ENCODE measurements around the gene WIZ. TPM values are rescaled to one million over a fixed set of nuclear protein-coding genes. Genes with fewer than 3 reads are reported as not detected.

WIZ gene
- total and polyA plus RNA-seq, 10 of the 15 experiments (the other 5 are each of a cell fraction or from before 2014, with no cell fraction given), result 0.10 to 26.7 (median 2.7) TPM

DNA sequence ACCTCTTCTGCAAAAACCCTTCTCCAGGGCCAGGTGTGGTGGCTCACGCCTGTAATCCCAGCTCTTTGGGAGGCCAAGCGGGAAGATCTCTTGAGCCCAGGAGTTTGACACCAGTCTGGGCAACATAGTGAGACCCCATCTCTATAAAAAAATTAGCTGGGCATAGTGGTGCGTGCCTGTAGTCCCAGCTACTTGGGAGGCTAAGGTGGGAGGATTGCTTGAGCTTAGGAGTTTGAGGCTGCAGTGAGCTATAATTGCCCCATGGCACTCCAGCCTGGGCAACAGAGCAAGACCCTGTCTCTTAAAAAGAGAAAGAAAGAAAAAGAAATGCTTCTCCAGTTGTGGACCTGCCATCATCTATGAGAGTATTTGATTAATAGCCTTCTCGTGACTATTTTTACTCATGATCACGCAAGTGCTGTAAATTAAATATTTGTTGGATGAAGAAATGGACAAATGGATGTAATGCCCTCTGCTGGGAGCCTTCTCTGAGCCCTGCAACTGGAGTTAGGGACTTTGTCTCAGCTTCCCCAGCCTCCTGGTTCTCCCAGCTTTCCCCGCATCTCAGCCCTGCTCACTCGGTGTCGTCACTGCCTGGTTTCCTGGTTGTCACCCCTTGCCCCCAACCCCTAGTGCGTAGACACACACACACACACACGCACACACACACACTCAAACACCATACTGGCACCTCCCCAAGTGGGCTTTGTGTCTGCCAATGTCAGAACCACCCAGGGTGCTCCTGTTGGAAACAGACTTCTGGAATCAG is 12.2 kb downstream of the WIZ start:
- no peak overlapping the region for H3K4me2 ChIP-seq (ENCODE audit: control insufficient read depth, insufficient read depth)
- peaks cover 4% of the 10 kb centered on the region for H3K79me2 ChIP-seq (ENCODE audit: control insufficient read depth, insufficient read depth, low read length)
- ChIA-PET POLR2A (interaction anchor here (1.1 kb wide), 1 partner anchor 29 kb away, joined by 4 read pairs; no protein-coding TSS in a partner anchor), RAD21 (ENCODE audit: unreplicated experiment) (interaction anchor here (1.2 kb wide), 1 partner anchor 19 kb away, joined by 3 read pairs; the partner anchor contains the start of gene AKAP8L), CTCF (interaction anchor here (1.4 kb wide), 1 partner anchor 18 kb away, joined by 4 read pairs; no protein-coding TSS in a partner anchor), SMC1A (ENCODE audit: uncharacterized antibody, unreplicated experiment) (interaction anchor here (2.2 kb wide), 1 partner anchor 18 kb away, joined by 5 read pairs; the partner anchor contains the start of gene AKAP8L)
- no peak overlapping the region for H3K9ac ChIP-seq (ENCODE audit: control insufficient read depth, insufficient read depth, low read length)
- DNase-seq (ENCODE audit: low read depth, low spot score), result no peak
- in situ Hi-C loops (cut with MboI), result no loop called here
- no peaks in the 10 kb centered on the region for H3K36me3 ChIP-seq (ENCODE audit: control insufficient read depth in 2 of 2, insufficient read depth in 2 of 2, low read length in 1 of 2)
- no peak overlapping the region for H3K27ac ChIP-seq (ENCODE audit: control insufficient read depth, insufficient read depth)
- no peaks in the 10 kb centered on the region; the same call in 1 of the 2 replicates for H3K4me1 ChIP-seq (ENCODE audit: control insufficient read depth, insufficient read depth, low read length)
- no peak overlapping the region for H2AFZ ChIP-seq (ENCODE audit: control insufficient read depth, low read depth, low read length)
- 76% methylated on average over 10 of the region's 10 CpGs for WGBS (ENCODE audit: insufficient coverage, insufficient replicate concordance, low lambda C conversion rate, missing lambda C conversion rate)
- no peaks in the 10 kb centered on the region; the same call in 1 of the 2 replicates for H4K20me1 ChIP-seq (ENCODE audit: control insufficient read depth, insufficient read depth)
- H3K9me3 ChIP-seq (replicated peaks; ENCODE audit: control insufficient read depth, insufficient read depth, low read length), result no peaks in the 10 kb centered on the region
- no TSS peak for BruUV-seq (replicated peaks)
- intact Hi-C loops (cut with micrococcal nuclease; ENCODE audit: unreplicated experiment), result no loop called here
- FAIRE-seq, result no peak
- TF ChIP-seq JUND (IDR thresholded peaks at IDR 0.05; ENCODE audit: low read depth, low read length) (no peak), ETV6 (conservative IDR thresholded peaks at IDR 0.05 in 1 of 2, IDR thresholded peaks at IDR 0.05 in 1 of 2; ENCODE audit: borderline replicate concordance in 1 of 2, low read depth in 1 of 2) (no peak), PAX5 (IDR thresholded peaks at IDR 0.05; ENCODE audit: borderline replicate concordance, low read depth, low read length) (no peak), SP1 (IDR thresholded peaks at IDR 0.05; ENCODE audit: low read depth, low read length) (no peak), POLR2AphosphoS2 (IDR thresholded peaks at IDR 0.05; ENCODE audit: low read depth, low read length) (no peak), KDM1A (IDR thresholded peaks at IDR 0.05; ENCODE audit: borderline replicate concordance) (no peak), TCF12 (IDR thresholded peaks at IDR 0.05; ENCODE audit: low read depth, low read length) (no peak), NRF1 (conservative IDR thresholded peaks at IDR 0.05; ENCODE audit: low read depth, low read length) (no peak), BCL11A (IDR thresholded peaks at IDR 0.05; ENCODE audit: low read depth, low read length) (no peak), TBL1XR1 (IDR thresholded peaks at IDR 0.05; ENCODE audit: low read depth, low read length) (no peak), ZNF217 (IDR thresholded peaks at IDR 0.05) (no peak), SMAD1 (IDR thresholded peaks at IDR 0.05; ENCODE audit: low read depth, partially characterized antibody) (no peak), ESRRA (IDR thresholded peaks at IDR 0.05; ENCODE audit: low read length) (no peak)
- TF ChIP-seq, protein P1, sequence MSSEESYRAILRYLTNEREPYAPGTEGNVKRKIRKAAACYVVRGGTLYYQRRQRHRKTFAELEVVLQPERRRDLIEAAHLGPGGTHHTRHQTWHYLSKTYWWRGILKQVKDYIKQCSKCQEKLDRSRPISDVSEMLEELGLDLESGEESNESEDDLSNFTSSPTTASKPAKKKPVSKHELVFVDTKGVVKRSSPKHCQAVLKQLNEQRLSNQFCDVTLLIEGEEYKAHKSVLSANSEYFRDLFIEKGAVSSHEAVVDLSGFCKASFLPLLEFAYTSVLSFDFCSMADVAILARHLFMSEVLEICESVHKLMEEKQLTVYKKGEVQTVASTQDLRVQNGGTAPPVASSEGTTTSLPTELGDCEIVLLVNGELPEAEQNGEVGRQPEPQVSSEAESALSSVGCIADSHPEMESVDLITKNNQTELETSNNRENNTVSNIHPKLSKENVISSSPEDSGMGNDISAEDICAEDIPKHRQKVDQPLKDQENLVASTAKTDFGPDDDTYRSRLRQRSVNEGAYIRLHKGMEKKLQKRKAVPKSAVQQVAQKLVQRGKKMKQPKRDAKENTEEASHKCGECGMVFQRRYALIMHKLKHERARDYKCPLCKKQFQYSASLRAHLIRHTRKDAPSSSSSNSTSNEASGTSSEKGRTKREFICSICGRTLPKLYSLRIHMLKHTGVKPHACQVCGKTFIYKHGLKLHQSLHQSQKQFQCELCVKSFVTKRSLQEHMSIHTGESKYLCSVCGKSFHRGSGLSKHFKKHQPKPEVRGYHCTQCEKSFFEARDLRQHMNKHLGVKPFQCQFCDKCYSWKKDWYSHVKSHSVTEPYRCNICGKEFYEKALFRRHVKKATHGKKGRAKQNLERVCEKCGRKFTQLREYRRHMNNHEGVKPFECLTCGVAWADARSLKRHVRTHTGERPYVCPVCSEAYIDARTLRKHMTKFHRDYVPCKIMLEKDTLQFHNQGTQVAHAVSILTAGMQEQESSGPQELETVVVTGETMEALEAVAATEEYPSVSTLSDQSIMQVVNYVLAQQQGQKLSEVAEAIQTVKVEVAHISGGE (CRISPR knock-in tag; IDR thresholded peaks at IDR 0.05), result no peak
- TF ChIP-seq, protein P2, sequence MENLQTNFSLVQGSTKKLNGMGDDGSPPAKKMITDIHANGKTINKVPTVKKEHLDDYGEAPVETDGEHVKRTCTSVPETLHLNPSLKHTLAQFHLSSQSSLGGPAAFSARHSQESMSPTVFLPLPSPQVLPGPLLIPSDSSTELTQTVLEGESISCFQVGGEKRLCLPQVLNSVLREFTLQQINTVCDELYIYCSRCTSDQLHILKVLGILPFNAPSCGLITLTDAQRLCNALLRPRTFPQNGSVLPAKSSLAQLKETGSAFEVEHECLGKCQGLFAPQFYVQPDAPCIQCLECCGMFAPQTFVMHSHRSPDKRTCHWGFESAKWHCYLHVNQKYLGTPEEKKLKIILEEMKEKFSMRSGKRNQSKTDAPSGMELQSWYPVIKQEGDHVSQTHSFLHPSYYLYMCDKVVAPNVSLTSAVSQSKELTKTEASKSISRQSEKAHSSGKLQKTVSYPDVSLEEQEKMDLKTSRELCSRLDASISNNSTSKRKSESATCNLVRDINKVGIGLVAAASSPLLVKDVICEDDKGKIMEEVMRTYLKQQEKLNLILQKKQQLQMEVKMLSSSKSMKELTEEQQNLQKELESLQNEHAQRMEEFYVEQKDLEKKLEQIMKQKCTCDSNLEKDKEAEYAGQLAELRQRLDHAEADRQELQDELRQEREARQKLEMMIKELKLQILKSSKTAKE (IDR thresholded peaks at IDR 0.05; ENCODE audit: low read depth, poor library complexity, severe bottlenecking), result no peak
- TF ChIP-seq, protein P3, sequence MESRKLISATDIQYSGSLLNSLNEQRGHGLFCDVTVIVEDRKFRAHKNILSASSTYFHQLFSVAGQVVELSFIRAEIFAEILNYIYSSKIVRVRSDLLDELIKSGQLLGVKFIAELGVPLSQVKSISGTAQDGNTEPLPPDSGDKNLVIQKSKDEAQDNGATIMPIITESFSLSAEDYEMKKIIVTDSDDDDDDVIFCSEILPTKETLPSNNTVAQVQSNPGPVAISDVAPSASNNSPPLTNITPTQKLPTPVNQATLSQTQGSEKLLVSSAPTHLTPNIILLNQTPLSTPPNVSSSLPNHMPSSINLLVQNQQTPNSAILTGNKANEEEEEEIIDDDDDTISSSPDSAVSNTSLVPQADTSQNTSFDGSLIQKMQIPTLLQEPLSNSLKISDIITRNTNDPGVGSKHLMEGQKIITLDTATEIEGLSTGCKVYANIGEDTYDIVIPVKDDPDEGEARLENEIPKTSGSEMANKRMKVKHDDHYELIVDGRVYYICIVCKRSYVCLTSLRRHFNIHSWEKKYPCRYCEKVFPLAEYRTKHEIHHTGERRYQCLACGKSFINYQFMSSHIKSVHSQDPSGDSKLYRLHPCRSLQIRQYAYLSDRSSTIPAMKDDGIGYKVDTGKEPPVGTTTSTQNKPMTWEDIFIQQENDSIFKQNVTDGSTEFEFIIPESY (IDR thresholded peaks at IDR 0.05), result no peak
- no peaks in the 10 kb centered on the region for H3K27me3 ChIP-seq (replicated peaks in 1 of 2; ENCODE audit: control insufficient read depth in 2 of 2, insufficient read depth in 2 of 2, low read length in 1 of 2)
- H3K4me3 ChIP-seq, result no peak overlapping the region
- ATAC-seq, result no peak
